22Rv1 (cell line): Measurements from ENCODE around the gene RLN1.

Source experiments
- H3K27ac ChIP-seq: fragments of 450-650 bp; 2 replicates; pipeline ENCODE4 v1.5.1; 2017
- CTCF ChIP-seq: fragments of 450-650 bp; IDR thresholded peaks from 2 replicates; pipeline ENCODE4 v1.5.1; 2017; ENCODE audit warnings: mild to moderate bottlenecking
- ZFX ChIP-seq: fragments of 450-650 bp; IDR thresholded peaks from 2 replicates; pipeline ENCODE4 v1.6.1; 2017; ENCODE audit warnings: antibody characterized with exemption, borderline replicate concordance

Gene RLN1

GRCh38 chr9:5364294-5365024 is 24.8 kb upstream of the RLN1 start:
- no peak overlapping the region for H3K27ac ChIP-seq
- no peak for TF ChIP-seq ZFX
- no peak for TF ChIP-seq CTCF

DNA sequence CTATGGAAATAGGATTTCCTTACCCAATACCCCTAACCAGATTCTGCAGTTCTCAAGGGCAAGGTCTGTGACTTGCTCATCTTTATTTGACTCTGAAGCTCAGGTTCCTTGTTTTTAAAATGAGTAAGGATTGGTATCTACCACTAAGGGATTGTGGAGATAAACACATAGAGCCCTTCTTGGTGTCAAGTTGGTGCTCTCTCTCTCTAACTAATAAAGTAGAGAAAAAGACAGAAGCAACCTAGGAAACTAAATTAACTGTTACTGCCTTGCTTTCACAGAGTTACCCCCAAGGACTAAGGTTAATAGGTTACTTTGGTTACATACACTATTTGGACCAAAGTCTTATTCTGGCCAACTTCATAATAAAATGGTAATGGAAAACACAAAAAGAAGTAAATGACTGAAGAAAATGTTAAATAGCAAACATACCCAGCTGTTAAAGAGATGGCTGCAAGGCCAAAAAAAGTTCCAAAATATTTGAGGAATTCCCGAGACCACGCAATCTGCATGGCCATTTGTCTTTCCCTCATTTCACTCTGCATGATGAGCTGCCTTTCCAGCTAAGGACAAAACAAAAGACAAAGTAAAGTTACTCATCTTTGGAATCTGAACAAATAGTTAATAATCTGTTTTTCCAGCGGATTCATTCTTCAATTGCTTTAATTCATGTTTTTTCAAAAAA is 21.8 kb upstream of the RLN1 start:
- no peak overlapping the region for H3K27ac ChIP-seq
- TF ChIP-seq ZFX (no peak), CTCF (no peak)

- no peak for TF ChIP-seq CTCF
- TF ChIP-seq ZFX: no peak
- H3K27ac ChIP-seq: no peak overlapping the region
These were observed 20.7 kb upstream of the RLN1 start for GRCh38 chr9:5360341-5360740.

DNA sequence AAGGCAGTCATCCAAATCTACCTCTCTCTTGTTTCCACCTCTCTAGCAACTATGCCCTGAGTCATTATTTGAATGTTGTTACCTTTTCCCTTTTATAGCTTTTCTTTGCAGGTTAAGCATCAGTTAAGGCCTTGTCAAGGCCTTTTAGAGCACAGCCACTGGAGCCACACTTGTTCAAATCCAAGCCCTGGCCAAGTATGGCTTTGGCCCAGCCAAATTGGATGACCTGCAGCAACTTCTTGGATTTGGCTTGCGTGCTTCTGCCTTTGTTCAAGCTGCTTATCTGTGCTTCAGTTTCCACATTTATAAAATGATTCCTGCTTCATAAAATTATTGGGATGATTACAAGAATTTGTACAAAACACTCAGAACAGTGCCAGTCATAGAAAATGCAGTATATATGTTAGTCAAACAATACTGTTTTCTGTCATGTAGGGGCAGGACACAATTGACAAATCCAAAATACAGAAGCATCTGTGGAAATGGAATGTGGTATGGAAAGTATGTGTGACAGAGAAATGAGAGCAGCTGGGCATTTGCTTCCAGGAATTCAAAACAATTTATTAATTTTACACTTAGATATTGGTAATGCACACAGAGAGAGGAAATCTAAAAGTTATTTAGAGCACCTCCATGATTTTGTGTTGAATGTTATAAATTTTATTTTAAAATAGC is 17.9 kb upstream of the RLN1 start:
- no peak overlapping the region for H3K27ac ChIP-seq
- no peak for TF ChIP-seq ZFX
- TF ChIP-seq CTCF: no peak

DNA sequence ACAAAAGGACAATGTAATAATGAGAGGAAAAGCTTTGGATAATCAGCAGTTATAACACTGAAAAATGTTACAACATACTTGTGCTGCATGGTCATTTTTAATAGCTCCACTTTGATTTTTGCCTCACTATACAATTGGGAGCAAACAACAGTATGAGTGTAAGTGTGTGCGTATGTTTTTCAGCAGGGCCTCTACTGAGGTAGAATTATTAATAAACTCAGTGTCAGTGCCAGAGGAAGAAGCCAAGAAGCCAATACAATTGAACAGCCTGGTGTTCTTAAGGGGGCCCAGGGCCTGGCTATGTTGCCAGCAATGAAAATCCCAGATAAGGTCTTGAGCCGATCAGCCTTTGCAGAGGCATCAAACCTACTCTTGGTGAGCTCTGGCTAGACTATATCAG is 16.1 kb upstream of the RLN1 start:
- TF ChIP-seq ZFX (no peak), CTCF (no peak)
- no peak overlapping the region for H3K27ac ChIP-seq

DNA sequence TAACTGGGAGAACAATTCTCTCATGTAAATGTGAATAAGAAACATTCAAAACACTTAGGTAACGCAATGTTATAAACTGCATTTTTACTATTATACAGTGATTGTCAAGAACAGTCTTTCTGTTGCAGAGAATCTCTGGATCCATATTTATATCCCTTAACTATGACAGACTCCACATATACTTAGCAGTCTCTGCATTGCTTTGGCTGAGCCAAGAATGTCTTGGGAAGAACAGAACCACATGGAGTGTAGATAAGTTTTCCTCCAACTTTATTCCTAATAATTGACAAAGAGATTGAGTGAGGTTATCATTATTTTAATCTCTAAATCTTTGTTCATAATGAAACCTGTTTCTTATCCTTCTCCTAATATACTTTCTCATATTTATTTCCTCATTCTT is 15.6 kb upstream of the RLN1 start:
- no peak for TF ChIP-seq ZFX
- TF ChIP-seq CTCF: no peak
- no peak overlapping the region for H3K27ac ChIP-seq

DNA sequence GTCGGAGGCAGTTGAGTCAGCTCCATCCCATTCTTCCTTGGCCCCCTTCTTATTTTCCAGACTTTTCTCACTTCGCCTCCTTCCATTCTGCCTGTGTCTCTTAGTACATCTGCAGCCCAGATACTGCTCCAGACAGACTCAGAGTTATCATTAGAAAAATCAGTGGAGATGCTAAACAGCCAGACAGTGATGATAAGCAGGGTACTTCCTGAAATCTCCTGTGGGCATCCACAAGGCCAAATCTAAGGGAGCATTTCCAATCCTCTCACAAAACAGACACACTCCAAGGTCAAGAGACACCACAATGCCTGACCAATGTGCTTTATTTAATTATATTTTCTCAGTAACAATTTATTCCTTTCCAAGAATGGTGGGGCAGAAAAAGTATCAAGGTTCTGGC is 14.5 kb upstream of the RLN1 start:
- no peak overlapping the region for H3K27ac ChIP-seq
- TF ChIP-seq CTCF (no peak), ZFX (no peak)
